ENCODE results near the gene PPARD.

DNA sequence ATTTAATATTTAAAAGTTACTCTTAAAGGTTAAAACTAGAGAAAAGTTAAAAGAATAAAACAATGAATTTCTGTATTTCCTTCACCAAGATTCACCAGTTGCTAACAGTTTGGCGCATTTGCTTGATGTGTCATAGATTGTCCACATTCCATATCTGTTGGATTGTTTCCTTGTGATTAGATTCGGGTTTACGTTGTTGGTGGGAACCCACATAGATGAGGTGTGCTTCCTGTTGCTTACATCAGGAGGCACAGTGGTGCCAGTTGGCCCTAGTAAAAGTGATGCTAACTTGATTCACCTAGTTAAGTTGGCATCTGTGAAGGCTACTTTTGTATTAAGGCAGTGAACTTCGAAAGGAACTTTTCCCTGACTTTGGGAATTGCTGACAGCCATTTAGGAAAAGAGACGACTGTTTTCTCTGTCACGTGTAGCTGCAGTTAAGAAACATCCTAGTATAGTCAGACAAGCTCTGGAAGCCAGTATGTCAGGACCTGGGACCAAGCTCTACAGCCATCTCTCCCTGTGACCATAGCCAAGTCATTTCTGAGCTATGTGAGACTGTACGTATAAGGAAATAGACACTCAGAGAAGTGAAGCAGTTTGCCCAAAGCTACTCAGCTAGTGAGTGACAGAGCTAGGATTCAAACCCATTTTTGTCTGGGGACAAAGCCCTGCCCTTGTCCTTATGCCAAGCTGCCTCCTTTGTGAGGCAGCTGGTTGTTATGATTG lies 49.0 kb downstream of the PPARD start:
- TF ChIP-seq, protein P1, sequence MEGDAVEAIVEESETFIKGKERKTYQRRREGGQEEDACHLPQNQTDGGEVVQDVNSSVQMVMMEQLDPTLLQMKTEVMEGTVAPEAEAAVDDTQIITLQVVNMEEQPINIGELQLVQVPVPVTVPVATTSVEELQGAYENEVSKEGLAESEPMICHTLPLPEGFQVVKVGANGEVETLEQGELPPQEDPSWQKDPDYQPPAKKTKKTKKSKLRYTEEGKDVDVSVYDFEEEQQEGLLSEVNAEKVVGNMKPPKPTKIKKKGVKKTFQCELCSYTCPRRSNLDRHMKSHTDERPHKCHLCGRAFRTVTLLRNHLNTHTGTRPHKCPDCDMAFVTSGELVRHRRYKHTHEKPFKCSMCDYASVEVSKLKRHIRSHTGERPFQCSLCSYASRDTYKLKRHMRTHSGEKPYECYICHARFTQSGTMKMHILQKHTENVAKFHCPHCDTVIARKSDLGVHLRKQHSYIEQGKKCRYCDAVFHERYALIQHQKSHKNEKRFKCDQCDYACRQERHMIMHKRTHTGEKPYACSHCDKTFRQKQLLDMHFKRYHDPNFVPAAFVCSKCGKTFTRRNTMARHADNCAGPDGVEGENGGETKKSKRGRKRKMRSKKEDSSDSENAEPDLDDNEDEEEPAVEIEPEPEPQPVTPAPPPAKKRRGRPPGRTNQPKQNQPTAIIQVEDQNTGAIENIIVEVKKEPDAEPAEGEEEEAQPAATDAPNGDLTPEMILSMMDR (IDR thresholded peaks at IDR 0.05 in 4 of 5, conservative IDR thresholded peaks at IDR 0.05 in 1 of 5) = no peak
- TF ChIP-seq POLR2A (IDR thresholded peaks at IDR 0.05) = no peak

Data from gastrocnemius medialis (tissue), 4 donors.